AG09309 (cell line): ENCODE results near the gene MAN2A2.

Experiments used
- DNase-seq: peaks from one replicate; pipeline ENCODE4 v3.0.0-alpha.2; 2010; ENCODE audit warnings: low read depth
- H3K4me3 ChIP-seq: 2 replicates; pipeline ENCODE4 v1.5.1; 2011; ENCODE audit warnings: mild to moderate bottlenecking, low read depth, low read length, moderate library complexity; ENCODE audit not compliant: control insufficient read depth
- TF ChIP-seq, protein P1 (sequence below): IDR thresholded peaks from 2 replicates; pipeline ENCODE4 v1.5.1; 2011; ENCODE audit warnings: mild to moderate bottlenecking, low read depth, low read length, inconsistent platforms; ENCODE audit not compliant: insufficient read depth, control insufficient read depth; ENCODE audit errors: missing control alignments

MAN2A2 gene

GRCh38 chr15:90967206-90967605 lies 64.1 kb downstream of the MAN2A2 start:
- TF ChIP-seq, protein P1, sequence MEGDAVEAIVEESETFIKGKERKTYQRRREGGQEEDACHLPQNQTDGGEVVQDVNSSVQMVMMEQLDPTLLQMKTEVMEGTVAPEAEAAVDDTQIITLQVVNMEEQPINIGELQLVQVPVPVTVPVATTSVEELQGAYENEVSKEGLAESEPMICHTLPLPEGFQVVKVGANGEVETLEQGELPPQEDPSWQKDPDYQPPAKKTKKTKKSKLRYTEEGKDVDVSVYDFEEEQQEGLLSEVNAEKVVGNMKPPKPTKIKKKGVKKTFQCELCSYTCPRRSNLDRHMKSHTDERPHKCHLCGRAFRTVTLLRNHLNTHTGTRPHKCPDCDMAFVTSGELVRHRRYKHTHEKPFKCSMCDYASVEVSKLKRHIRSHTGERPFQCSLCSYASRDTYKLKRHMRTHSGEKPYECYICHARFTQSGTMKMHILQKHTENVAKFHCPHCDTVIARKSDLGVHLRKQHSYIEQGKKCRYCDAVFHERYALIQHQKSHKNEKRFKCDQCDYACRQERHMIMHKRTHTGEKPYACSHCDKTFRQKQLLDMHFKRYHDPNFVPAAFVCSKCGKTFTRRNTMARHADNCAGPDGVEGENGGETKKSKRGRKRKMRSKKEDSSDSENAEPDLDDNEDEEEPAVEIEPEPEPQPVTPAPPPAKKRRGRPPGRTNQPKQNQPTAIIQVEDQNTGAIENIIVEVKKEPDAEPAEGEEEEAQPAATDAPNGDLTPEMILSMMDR, result no peak
- no peak for DNase-seq
- H3K4me3 ChIP-seq, result no peak overlapping the region

- TF ChIP-seq, protein P1, result no peak
- DNase-seq, result no peak
- H3K4me3 ChIP-seq, result no peak overlapping the region
These were observed 65.3 kb downstream of the MAN2A2 start for GRCh38 chr15:90968434-90968833.

DNA sequence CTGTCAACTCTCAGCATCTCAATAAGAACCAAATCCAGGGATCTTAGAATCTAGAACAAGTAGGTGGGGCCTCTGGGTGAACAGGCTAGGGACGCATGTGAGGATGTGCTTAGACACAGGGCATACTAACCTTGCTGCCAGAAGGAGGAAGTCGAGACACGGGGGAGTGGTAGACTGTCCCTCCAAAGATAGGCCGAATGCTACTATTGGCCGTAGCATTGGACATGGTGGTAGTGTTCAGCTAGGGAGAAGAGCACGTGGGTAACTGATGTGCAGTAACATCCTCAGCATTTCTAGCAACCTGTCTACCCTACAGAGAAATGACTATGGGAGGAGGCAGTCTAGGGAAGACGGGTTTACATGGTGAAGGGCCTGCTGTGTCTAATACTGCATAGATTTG lies 67.2 kb downstream of the MAN2A2 start:
- H3K4me3 ChIP-seq, result no peak overlapping the region
- DNase-seq, result no peak
- TF ChIP-seq, protein P1, result no peak

DNA sequence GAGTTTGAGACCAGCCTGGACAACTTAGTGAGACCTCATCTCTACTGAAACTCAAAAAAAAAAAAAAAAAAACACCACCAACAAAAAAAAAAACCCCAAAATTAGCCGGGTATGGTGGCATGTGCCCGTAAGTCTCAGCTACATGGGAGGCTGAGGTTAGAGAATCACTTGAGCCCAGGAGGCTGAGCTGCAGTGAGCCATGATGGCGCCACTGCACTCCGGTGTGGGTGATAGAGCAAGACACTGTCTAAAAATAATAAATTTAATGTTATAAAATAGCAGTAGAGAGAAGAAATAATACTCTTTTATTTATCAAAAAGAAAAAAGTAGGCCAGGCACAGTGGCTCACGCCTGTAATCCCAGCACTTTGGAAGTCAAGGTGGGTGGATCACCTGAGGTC lies 69.0 kb downstream of the MAN2A2 start:
- DNase-seq, result no peak
- TF ChIP-seq, protein P1, result no peak
- H3K4me3 ChIP-seq, result no peak overlapping the region
